ENCODE measurements around the gene LAMA2. TPM values are rescaled to one million over a fixed set of nuclear protein-coding genes. Genes with fewer than 3 reads are reported as not detected.

Gene LAMA2
- total RNA-seq, 1 experiment from 2014 or later = 0.28 TPM

DNA sequence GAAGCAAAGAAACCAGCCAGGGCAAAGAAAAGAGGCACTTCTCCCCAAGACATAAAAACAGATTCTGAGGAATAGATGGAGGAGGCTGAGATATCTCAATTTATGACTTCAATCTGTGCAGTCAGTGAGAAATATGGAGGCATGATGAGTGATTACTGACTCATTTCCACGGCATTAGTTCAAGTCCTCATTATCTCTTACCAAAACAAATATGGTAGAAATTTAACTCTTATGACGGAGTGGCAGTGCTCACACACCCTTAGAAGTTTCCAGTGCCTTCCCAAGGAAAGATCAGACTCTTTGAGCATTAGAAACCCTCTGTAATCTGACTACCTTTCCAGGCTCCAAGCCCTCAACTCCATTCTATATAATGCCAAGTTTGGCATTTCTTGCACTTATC lies 463.0 kb downstream of the LAMA2 start:
- no peaks in the 10 kb centered on the region; the same call in 1 of the 2 replicates for H3K4me1 ChIP-seq (ENCODE audit: control insufficient read depth, insufficient read depth, low read length)
- no TSS peak for BruUV-seq (replicated peaks)
- POLR2A ChIA-PET = no interaction called here
- H3K27me3 ChIP-seq (ENCODE audit: control insufficient read depth, insufficient read depth, low read length) = no peaks in the 10 kb centered on the region
- CTCF ChIA-PET = no interaction called here
- DNase-seq (ENCODE audit: low read depth, low spot score) = no peak
- H3K27ac ChIP-seq (ENCODE audit: low read length) = peak overlapping the region; percentile 17; the same call in 1 of the 2 replicates
- intact Hi-C loops (cut with micrococcal nuclease; ENCODE audit: unreplicated experiment) (no loop called here), in situ Hi-C loops (cut with HindIII; ENCODE audit: low pct_unique_long_range_greater_than_20kb, low sequenced_read_pairs) (no loop called here)
- TF ChIP-seq SIN3A (IDR thresholded peaks at IDR 0.05; ENCODE audit: borderline replicate concordance, insufficient read depth, low read depth, low read length) = no peak
- TF ChIP-seq, protein P1, sequence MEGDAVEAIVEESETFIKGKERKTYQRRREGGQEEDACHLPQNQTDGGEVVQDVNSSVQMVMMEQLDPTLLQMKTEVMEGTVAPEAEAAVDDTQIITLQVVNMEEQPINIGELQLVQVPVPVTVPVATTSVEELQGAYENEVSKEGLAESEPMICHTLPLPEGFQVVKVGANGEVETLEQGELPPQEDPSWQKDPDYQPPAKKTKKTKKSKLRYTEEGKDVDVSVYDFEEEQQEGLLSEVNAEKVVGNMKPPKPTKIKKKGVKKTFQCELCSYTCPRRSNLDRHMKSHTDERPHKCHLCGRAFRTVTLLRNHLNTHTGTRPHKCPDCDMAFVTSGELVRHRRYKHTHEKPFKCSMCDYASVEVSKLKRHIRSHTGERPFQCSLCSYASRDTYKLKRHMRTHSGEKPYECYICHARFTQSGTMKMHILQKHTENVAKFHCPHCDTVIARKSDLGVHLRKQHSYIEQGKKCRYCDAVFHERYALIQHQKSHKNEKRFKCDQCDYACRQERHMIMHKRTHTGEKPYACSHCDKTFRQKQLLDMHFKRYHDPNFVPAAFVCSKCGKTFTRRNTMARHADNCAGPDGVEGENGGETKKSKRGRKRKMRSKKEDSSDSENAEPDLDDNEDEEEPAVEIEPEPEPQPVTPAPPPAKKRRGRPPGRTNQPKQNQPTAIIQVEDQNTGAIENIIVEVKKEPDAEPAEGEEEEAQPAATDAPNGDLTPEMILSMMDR (IDR thresholded peaks at IDR 0.05) = no peak
- TF ChIP-seq, protein P2, sequence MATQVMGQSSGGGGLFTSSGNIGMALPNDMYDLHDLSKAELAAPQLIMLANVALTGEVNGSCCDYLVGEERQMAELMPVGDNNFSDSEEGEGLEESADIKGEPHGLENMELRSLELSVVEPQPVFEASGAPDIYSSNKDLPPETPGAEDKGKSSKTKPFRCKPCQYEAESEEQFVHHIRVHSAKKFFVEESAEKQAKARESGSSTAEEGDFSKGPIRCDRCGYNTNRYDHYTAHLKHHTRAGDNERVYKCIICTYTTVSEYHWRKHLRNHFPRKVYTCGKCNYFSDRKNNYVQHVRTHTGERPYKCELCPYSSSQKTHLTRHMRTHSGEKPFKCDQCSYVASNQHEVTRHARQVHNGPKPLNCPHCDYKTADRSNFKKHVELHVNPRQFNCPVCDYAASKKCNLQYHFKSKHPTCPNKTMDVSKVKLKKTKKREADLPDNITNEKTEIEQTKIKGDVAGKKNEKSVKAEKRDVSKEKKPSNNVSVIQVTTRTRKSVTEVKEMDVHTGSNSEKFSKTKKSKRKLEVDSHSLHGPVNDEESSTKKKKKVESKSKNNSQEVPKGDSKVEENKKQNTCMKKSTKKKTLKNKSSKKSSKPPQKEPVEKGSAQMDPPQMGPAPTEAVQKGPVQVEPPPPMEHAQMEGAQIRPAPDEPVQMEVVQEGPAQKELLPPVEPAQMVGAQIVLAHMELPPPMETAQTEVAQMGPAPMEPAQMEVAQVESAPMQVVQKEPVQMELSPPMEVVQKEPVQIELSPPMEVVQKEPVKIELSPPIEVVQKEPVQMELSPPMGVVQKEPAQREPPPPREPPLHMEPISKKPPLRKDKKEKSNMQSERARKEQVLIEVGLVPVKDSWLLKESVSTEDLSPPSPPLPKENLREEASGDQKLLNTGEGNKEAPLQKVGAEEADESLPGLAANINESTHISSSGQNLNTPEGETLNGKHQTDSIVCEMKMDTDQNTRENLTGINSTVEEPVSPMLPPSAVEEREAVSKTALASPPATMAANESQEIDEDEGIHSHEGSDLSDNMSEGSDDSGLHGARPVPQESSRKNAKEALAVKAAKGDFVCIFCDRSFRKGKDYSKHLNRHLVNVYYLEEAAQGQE (IDR thresholded peaks at IDR 0.05; ENCODE audit: insufficient read depth in 1 of 2, low read depth in 2 of 2, low read length in 1 of 2) = no peak
- no peak for TF ChIP-seq POLR2AphosphoS5 (IDR thresholded peaks at IDR 0.05; ENCODE audit: low read depth, low read length)
- no peak for TF ChIP-seq TCF7L2 (IDR thresholded peaks at IDR 0.05; ENCODE audit: low read depth, low read length)
- H3K9me3 ChIP-seq (ENCODE audit: control insufficient read depth, insufficient read depth, low read depth, low read length) = no peaks in the 10 kb centered on the region
- H3K36me3 ChIP-seq (ENCODE audit: control insufficient read depth, insufficient read depth, low read length) = no peaks in the 10 kb centered on the region
- H3K4me3 ChIP-seq (ENCODE audit: low read depth in 2 of 2, low read length in 2 of 2) = no peak overlapping the region
- no peak for ATAC-seq

DNA sequence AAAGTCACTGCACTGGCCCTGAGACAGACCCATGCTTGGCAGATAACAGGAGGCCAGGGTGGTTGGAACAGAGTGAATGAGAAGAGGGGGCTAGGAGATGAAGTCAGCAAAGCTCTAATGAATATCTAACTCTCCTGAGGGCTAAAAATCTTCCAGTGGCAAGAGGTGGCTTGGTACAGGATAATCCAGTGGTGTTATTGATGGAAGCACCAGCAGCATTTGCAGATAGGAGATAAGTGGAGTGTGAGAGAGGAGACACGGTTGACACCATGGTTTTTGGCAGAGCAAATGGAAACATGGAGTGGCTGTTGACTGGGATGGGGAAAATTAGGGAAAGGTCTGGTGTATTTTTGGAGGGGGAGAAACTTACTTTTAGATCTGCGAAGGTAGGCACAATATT lies 464.0 kb downstream of the LAMA2 start:
- no TSS peak for BruUV-seq (replicated peaks)
- Histone ChIP-seq H3K9me3 (ENCODE audit: control insufficient read depth, insufficient read depth, low read depth, low read length) (no peaks in the 10 kb centered on the region), H3K27me3 (ENCODE audit: control insufficient read depth, insufficient read depth, low read length) (no peaks in the 10 kb centered on the region), H3K4me3 (ENCODE audit: low read depth in 2 of 2, low read length in 2 of 2) (no peak overlapping the region), H3K36me3 (ENCODE audit: control insufficient read depth, insufficient read depth, low read length) (no peaks in the 10 kb centered on the region), H3K27ac (ENCODE audit: low read length) (no peak overlapping the region), H3K4me1 (ENCODE audit: control insufficient read depth, insufficient read depth, low read length) (no peaks in the 10 kb centered on the region; the same call in 1 of the 2 replicates)
- POLR2A ChIA-PET = no interaction called here
- ATAC-seq (no peak), DNase-seq (ENCODE audit: low read depth, low spot score) (no peak)
- in situ Hi-C loops (cut with HindIII; ENCODE audit: low pct_unique_long_range_greater_than_20kb, low sequenced_read_pairs) (no loop called here), intact Hi-C loops (cut with micrococcal nuclease; ENCODE audit: unreplicated experiment) (no loop called here)
- CTCF ChIA-PET = no interaction called here
- TF ChIP-seq, protein P2 (IDR thresholded peaks at IDR 0.05; ENCODE audit: insufficient read depth in 1 of 2, low read depth in 2 of 2, low read length in 1 of 2) = no peak
- TF ChIP-seq TCF7L2 (IDR thresholded peaks at IDR 0.05; ENCODE audit: low read depth, low read length) (no peak), SIN3A (IDR thresholded peaks at IDR 0.05; ENCODE audit: borderline replicate concordance, insufficient read depth, low read depth, low read length) (no peak), POLR2AphosphoS5 (IDR thresholded peaks at IDR 0.05; ENCODE audit: low read depth, low read length) (no peak)
- TF ChIP-seq, protein P1 (IDR thresholded peaks at IDR 0.05) = no peak
